Upper lobe of left lung (tissue), 4 donors: ENCODE measurements around the gene PCSK5.

Experiments
- POLR2AphosphoS5 ChIP-seq, 2 donors: sonication (generic); formaldehyde crosslinking; IDR thresholded peaks; one replicate each; pipeline ENCODE4 v1.5.1; 2017; ENCODE audit warnings: antibody characterized with exemption in 2 of 2
- TF ChIP-seq, protein P1 (sequence below), 6 experiments: fragments of 450-650 bp in 4 of 6; fragments of 200-600 bp in 2 of 6; sonication (generic) in 2 of 6; IDR thresholded peaks; one replicate each; pipeline ENCODE4 v1.5.1; 2016 to 2019; ENCODE audit warnings: antibody characterized with exemption in 6 of 6

DNA sequence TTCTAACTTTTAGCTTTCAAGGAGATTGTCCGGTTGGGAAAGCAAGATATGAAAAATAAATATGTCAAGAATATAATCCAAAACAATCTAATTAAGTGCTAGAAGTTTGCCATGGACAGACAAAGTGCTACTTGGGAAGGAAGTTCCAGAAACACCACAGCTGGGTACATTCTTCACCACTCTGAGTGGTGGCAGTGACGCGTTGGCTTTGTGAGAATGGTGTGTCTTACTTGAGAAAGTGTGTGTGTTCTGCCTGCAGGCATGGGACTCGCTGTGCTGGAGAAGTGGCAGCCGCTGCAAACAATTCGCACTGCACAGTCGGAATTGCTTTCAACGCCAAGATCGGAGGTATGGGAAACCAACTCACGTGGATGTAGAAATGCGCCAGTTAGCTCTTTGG lies 177.2 kb downstream of the PCSK5 start:
- TF ChIP-seq, protein P1, sequence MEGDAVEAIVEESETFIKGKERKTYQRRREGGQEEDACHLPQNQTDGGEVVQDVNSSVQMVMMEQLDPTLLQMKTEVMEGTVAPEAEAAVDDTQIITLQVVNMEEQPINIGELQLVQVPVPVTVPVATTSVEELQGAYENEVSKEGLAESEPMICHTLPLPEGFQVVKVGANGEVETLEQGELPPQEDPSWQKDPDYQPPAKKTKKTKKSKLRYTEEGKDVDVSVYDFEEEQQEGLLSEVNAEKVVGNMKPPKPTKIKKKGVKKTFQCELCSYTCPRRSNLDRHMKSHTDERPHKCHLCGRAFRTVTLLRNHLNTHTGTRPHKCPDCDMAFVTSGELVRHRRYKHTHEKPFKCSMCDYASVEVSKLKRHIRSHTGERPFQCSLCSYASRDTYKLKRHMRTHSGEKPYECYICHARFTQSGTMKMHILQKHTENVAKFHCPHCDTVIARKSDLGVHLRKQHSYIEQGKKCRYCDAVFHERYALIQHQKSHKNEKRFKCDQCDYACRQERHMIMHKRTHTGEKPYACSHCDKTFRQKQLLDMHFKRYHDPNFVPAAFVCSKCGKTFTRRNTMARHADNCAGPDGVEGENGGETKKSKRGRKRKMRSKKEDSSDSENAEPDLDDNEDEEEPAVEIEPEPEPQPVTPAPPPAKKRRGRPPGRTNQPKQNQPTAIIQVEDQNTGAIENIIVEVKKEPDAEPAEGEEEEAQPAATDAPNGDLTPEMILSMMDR (IDR thresholded peaks at IDR 0.05) = no peak
- TF ChIP-seq POLR2AphosphoS5 (IDR thresholded peaks at IDR 0.05) = peak in 1 of 2 donors; percentile 63
